ENCODE results near the gene SUN3.

- TF ChIP-seq, protein P1, sequence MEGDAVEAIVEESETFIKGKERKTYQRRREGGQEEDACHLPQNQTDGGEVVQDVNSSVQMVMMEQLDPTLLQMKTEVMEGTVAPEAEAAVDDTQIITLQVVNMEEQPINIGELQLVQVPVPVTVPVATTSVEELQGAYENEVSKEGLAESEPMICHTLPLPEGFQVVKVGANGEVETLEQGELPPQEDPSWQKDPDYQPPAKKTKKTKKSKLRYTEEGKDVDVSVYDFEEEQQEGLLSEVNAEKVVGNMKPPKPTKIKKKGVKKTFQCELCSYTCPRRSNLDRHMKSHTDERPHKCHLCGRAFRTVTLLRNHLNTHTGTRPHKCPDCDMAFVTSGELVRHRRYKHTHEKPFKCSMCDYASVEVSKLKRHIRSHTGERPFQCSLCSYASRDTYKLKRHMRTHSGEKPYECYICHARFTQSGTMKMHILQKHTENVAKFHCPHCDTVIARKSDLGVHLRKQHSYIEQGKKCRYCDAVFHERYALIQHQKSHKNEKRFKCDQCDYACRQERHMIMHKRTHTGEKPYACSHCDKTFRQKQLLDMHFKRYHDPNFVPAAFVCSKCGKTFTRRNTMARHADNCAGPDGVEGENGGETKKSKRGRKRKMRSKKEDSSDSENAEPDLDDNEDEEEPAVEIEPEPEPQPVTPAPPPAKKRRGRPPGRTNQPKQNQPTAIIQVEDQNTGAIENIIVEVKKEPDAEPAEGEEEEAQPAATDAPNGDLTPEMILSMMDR (IDR thresholded peaks at IDR 0.05; ENCODE audit: low read length): no peak
- no peak for TF ChIP-seq EZH2 (IDR thresholded peaks at IDR 0.05; ENCODE audit: borderline replicate concordance, low read length)
These were observed 19.0 kb downstream of the SUN3 start for GRCh38 chr7:48009954-48010353.

Data from OCI-LY1 (cell line).